ENCODE results near the gene NCOA3. TPM values are rescaled to one million over a fixed set of nuclear protein-coding genes. Genes with fewer than 3 reads are reported as not detected.
"Not testable (repeated sequence)": the region's sequence is repeated elsewhere in the genome, so short reads cannot be mapped to it uniquely, and the experiment has no call there.

Gene NCOA3
- total RNA-seq, result 21.6 TPM
- long read RNA-seq, partial matches to known transcripts, result 0 of 2 reads
- long read RNA-seq, other reads (novel, unspliced or antisense), result 2 of 2 reads

- intact Hi-C loops (cut with DNase I), result loop anchor here (5.0 kb wide), 5 partner anchors 61 to 121 kb away; no protein-coding TSS in a partner anchor
- DNase-seq (ENCODE audit: missing footprints) (peak; percentile 99), ATAC-seq (peak; percentile 99)
These were observed at the start of gene NCOA3 for GRCh38 chr20:47501482-47502270. Gene NCOA3 (plus strand): TSS chr20:47501887. CDS start chr20:47622248, 120,361 bp downstream.

- intact Hi-C loops (cut with DNase I), result no loop called here
- ATAC-seq (no peak), DNase-seq (ENCODE audit: missing footprints) (no peak)
These were observed 48.9 kb upstream of the NCOA3 start for GRCh38 chr20:47452736-47453161.

DNA sequence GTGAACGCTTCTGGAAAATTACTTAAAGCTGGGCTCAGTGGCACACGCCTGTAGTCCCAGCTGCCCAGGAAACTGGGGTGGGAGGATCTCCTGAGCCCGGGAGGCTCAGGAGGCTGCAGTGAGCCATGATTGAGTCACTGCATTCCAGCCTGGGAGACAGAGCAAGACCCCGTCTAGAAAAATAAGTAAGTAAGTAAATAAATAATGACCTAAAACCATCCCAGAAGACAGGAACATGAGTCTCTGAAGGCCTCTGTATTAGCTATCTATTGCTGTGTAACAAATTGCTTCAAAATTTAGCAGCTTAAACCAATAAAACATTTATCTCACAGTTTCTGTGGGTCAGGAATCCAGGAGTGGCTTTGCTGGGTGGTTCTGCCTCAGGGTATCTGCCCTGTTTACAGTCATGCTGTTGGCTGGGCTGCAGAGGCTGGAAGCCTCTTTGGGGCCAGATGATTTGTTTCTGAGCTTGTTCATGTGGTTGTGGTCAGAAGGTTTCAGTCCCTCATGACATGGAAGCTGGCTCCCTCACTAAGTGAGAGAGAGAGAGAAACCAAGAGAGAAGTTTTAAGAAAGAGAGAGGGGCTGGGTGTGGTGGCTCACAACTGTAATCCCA is 48.4 kb upstream of the NCOA3 start:
- DNase-seq (ENCODE audit: missing footprints), result no peak
- ATAC-seq, result no peak
- intact Hi-C loops (cut with DNase I), result no loop called here

DNA sequence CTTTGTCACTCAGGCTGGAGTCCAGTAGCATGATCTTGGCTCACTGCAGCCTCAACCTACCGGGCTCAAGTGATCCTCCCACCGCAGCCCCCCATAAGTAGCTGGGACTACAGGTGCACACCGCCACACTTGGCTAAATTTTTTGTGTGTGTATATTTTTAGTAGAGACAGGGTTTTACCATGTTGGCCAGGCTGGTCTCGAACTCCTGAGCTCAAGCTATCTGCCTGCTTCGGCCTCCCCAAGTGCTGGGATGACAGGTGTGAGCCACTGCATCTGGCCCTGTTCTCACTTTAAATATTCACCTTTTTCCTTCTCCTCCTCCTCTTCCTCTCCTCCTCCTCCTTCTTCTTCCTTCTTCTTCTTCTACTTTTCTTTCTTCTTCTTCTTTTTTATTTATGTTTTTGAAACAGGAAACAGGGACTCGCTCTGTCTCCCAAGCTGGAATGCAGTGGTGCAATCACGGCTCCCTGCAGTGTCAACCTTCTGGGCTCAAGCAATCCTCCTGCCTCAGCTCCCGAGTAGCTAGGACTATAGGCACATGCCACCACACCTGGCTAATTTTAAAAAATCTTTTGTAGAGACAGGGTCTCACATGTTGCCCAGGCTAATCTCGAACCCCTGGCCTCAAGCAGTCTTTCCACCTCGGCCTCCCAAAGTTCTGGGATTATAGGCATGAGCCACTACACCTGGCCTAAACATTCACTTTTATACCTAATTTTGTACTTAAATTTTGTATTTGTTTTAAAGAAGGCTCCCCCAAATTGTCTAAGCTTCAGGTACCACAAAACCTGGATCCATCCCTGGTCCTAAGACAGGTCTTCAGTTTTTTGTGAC is 47.2 kb upstream of the NCOA3 start:
- intact Hi-C loops (cut with DNase I), result no loop called here
- ATAC-seq (no peak), DNase-seq (ENCODE audit: missing footprints) (no peak)

DNA sequence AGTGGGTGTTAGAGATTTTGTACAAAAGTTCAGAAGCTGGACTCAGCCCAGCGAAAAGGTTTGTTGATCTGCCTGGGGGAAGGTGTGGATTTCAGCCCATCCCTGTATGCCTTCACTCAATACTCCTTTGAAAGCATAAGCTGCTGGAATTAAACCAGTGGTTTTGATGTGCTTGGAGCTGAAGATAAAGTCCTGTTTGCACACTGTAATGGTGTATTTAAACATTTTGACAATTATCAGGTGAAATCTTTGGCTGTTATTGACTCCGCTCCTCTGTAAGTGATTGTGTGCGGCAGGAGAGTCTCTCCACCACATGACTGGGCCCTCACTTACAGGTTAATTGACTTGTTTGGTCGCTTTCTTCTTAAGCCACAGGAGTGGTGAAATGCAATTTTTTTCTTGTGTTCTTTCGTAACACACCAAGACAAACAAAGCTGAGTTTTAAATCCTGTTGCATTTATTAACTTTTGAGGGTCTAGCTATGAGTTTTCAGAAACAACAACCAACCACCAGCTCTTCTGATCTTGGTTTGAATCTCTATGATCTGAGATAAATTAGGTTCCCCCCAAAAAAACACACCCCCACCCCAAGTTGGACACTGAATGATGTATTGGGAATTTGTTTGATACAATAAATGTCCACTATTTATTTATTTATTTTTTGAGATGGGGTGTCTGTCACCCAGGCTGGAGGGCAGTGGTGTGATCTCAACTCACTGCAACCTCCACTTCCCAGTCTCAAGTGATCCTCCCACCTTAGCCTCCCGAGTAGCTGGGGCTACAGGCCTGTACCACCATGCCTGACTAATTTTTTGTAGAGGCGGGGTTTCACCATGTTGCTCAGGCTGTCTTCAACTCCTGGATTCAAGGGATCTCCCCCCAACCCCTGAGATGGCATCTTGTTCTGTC is 46.3 kb upstream of the NCOA3 start:
- DNase-seq (ENCODE audit: missing footprints) (no peak), ATAC-seq (no peak)
- intact Hi-C loops (cut with DNase I), result no loop called here

GRCh38 chr20:47456041-47456537 is 45.6 kb upstream of the NCOA3 start:
- ATAC-seq, result no peak
- DNase-seq (ENCODE audit: missing footprints), result no peak
- intact Hi-C loops (cut with DNase I), result no loop called here

GRCh38 chr20:47456952-47457724 is 44.5 kb upstream of the NCOA3 start:
- intact Hi-C loops (cut with DNase I), result no loop called here
- no peak for ATAC-seq
- no peak for DNase-seq (ENCODE audit: missing footprints)

- intact Hi-C loops (cut with DNase I); DNase-seq (ENCODE audit: missing footprints); ATAC-seq: not testable (repeated sequence)
These were observed 43.2 kb upstream of the NCOA3 start for GRCh38 chr20:47458280-47459050.

DNA sequence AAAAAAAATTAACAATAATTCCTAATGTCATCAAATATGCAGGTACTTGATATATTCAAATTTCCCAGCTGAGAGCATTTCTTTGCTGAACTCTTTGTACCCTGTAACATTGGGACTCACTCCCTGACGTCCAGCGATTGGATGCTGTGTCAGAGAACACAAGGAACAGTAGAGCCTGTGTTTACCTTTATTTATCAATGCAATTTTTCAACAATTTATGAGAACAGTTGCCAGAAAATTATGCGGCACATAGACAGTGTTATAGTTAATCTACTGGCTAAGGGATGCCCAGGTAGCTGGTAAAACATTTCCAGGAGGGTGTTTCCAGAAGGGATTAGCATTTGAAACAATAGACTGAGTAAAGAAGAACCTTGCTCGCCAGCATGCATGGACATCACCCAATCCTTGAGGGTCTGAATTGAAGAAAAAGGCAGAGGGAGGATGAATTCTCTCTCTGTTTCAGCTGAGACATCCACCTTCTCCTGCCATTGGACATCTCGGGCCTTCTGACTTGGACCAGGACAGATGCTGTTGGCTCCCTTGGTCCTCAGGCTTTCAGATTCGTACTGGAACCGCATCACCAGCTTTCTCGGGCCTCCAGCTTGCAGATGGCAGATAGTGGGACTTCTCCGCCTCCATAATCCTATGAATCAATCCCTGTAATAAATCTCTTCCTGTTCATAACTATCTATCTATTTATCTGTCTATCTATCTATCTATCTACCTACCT is 42.2 kb upstream of the NCOA3 start:
- DNase-seq (ENCODE audit: missing footprints) (no peak), ATAC-seq (no peak)
- intact Hi-C loops (cut with DNase I), result no loop called here

DNA sequence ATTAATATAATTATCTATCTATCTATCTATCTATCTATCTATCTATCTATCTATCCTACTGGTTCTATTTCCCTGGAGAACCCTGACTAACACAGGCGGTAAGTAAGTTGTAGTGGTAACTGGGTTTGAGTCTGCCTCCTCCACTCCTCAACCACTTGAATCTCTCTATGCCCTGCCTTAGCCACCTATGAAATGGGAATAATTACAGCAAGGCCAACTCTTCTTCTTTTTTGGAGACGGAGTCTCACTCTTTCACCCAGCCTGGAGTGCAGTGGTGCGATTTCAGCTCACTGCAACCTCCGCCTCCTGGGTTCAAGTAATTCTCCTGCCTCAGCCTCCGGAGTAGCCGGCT is 41.0 kb upstream of the NCOA3 start:
- ATAC-seq; intact Hi-C loops (cut with DNase I); DNase-seq (ENCODE audit: missing footprints): not testable (repeated sequence)

DNA sequence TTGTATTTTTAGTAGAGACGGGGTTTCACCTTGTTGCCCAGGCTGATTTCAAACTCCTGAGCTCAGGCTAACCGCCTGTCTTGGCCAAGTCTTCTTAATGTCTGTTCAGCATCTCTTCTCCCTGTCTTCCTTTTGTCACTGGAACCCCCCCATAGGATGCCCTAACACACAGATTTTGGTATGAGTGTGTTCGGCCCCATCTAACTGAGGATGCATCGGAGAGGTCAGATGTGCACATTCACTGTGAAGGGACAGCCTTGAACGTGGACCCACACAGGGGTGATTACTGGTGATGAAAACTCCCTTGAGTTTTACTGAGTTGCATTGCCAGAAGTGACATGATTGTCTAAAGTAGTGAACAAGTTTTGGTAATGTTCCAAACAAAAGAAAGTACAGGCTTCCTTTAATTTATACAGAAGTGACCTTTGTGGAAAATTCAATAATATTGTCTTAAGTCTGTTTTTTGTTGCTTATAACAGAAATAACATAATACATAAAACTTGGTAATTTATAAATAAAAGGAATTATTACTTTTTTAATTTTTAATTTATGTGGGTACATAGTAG is 40.5 kb upstream of the NCOA3 start:
- intact Hi-C loops (cut with DNase I), result no loop called here
- ATAC-seq (no peak), DNase-seq (ENCODE audit: missing footprints) (no peak)

GRCh38 chr20:47461906-47462305 is 39.8 kb upstream of the NCOA3 start:
- DNase-seq (ENCODE audit: missing footprints); ATAC-seq; intact Hi-C loops (cut with DNase I): not testable (repeated sequence)

- no peak for DNase-seq (ENCODE audit: missing footprints)
- intact Hi-C loops (cut with DNase I), result no loop called here
- ATAC-seq, result peak; percentile 97
These were observed 37.1 kb upstream of the NCOA3 start for GRCh38 chr20:47464380-47465101.

DNA sequence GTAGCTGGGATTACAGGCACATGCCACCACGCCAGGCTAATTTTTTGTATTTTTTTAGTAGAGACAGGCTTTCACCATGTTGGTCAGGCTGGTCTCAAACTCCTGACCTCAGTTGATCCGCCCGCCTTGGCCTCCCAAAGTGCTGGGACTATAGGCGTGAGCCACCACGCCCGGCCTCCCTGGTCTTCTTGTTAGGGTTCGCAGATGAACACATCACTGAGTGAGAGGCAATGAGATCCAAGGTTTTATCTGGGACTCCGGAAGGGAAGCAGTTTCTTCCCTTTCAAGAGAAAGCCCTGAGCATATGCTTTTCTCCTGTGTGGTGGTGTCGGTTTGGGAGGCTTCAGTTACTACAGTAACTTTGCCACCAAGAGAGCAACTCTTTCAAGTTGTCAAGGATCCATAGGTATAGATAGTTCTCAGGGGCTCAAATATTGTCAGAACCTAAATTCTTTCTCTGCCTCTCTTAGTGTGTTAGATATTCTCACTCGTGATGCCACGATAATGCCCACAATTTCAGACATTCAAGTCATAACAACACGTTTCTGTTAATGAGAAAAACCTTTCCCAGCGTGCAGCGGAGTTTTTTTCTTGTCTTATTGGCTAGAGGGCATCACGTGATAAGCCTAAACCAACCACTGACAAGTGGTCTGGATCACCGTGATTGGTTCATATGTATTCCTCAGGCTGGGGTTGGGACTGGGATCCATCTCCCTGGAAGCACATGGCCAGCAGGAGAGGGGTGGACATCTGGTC is 36.2 kb upstream of the NCOA3 start:
- intact Hi-C loops (cut with DNase I), result no loop called here
- ATAC-seq (no peak), DNase-seq (ENCODE audit: missing footprints) (no peak)

DNA sequence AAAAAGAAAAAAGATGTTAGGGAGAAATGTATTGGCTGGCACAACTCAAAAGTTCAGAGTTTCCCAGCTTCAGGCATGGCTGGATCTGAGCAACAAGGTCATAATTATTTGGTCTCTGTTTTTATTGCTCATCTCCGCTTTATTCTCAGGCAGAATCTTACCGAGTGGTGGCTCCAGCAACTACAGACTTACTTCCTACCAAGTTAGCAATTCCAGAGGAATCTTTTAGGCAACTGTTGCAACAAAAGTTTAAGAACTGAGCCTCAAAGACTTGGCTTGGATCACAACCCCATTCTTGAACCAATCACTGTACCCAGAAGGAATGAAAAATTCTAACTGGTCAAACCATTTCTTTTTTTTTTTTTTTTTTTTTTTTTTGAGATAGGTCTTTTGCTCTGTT is 35.5 kb upstream of the NCOA3 start:
- intact Hi-C loops (cut with DNase I), result no loop called here
- ATAC-seq (no peak), DNase-seq (ENCODE audit: missing footprints) (no peak)

Measured in Right ventricle myocardium inferior (tissue), 1 donor.